Testis (tissue), 2 donors: ENCODE results near the gene PRKN.

Experiments used
- CTCF ChIP-seq, 3 experiments: fragments of 450-650 bp in 2 of 3; fragments of 200-600 bp in 1 of 3; sonication (generic) in 1 of 3; IDR thresholded peaks; one replicate each; pipeline ENCODE4 v1.5.1; 2016 to 2019; ENCODE audit warnings: antibody characterized with exemption in 3 of 3, mild to moderate bottlenecking in 2 of 3, moderate library complexity in 1 of 3
- POLR2A ChIP-seq: fragments of 450-650 bp; IDR thresholded peaks from one replicate; pipeline ENCODE4 v1.6.1; 2017; ENCODE audit warnings: antibody characterized with exemption, mild to moderate bottlenecking, moderate library complexity

GRCh38 chr6:161316531-161316930 is 1411.0 kb downstream of the PRKN start:
- TF ChIP-seq CTCF (IDR thresholded peaks at IDR 0.05) (no peak), POLR2A (no peak)
